Progenitor cell of endocrine pancreas (in vitro differentiated cells): ENCODE results near the gene DEXI. TPM values are rescaled to one million over a fixed set of nuclear protein-coding genes. Genes with fewer than 3 reads are reported as not detected.
A peak's percentile ranks its signal among the peaks of the same experiment; 100 is the strongest.

Experiments
- DNase-seq: peaks from one replicate; pipeline ENCODE4 v3.0.0; 2021; ENCODE audit warnings: low spot score; ENCODE audit not compliant: unreplicated experiment
- H3K27ac Mint-ChIP-seq: 2 replicates; pipeline ENCODE4 v1.8.0; 2021; ENCODE audit warnings: mild to moderate bottlenecking, moderate library complexity, mixed read lengths
- H3K27me3 Mint-ChIP-seq: 2 replicates; pipeline ENCODE4 v1.8.0; 2021; ENCODE audit warnings: mixed read lengths
- H3K36me3 Mint-ChIP-seq: 2 replicates; pipeline ENCODE4 v1.8.0; 2022; ENCODE audit warnings: mixed read lengths; ENCODE audit not compliant: insufficient read depth
- H3K4me1 Mint-ChIP-seq: 2 replicates; pipeline ENCODE4 v1.8.0; 2021; ENCODE audit warnings: low read depth, mixed read lengths
- H3K4me3 Mint-ChIP-seq: 2 replicates; pipeline ENCODE4 v1.8.0; 2021; ENCODE audit warnings: low read depth, mild to moderate bottlenecking, moderate library complexity, mixed read lengths
- H3K9me3 Mint-ChIP-seq: 2 replicates; pipeline ENCODE4 v1.8.0; 2021; ENCODE audit warnings: low read depth, mixed read lengths
- CTCF ChIP-seq: fragments of 200-600 bp; sonication (generic); IDR thresholded peaks from one replicate; pipeline ENCODE4 v1.5.0; 2021; ENCODE audit warnings: antibody characterized with exemption, mild to moderate bottlenecking; ENCODE audit not compliant: unreplicated experiment
- total RNA-seq: library from RNA; stranded (reverse); gene quantifications from 2 replicates; pipeline ENCODE4 v1.2.1, GENCODE V29; 2021

Gene DEXI
- total RNA-seq, 1 donor from 2014 or later, result 31.2 TPM

DNA sequence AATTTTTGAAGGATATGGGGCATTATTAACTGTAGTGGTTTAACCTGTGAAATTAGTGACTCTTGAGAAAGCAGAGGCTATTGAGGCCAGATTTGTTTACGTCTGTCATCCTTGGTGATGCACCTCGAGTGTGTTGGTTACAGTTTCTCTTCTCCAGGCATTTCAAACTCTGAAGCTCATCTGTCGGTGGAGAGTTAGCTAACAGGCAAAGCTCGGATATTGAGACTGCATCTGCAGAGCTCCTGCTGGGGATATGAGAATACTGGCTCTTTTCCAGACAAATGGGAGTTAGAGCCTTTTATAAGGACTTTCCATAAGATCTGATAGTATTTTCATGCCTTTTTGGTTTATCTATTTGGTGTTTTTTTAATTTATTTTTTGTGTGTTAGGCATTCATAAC, 8.8 kb upstream of the DEXI start:
- DNase-seq, result no peak
- Mint-ChIP-seq H3K4me1 (peaks cover 14% of the 10 kb centered on the region), H3K36me3 (no peaks in the 10 kb centered on the region), H3K27ac (no peak overlapping the region), H3K4me3 (no peak overlapping the region), H3K9me3 (no peaks in the 10 kb centered on the region), H3K27me3 (no peaks in the 10 kb centered on the region)
- no peak for TF ChIP-seq CTCF

- Mint-ChIP-seq H3K9me3 (no peaks in the 10 kb centered on the region), H3K4me1 (peaks cover 18% of the 10 kb centered on the region), H3K4me3 (no peak overlapping the region), H3K27me3 (no peaks in the 10 kb centered on the region), H3K27ac (no peak overlapping the region), H3K36me3 (no peaks in the 10 kb centered on the region)
- no peak for DNase-seq
- TF ChIP-seq CTCF, result no peak
These were observed 8.1 kb upstream of the DEXI start for GRCh38 chr16:10950393-10950792.

DNA sequence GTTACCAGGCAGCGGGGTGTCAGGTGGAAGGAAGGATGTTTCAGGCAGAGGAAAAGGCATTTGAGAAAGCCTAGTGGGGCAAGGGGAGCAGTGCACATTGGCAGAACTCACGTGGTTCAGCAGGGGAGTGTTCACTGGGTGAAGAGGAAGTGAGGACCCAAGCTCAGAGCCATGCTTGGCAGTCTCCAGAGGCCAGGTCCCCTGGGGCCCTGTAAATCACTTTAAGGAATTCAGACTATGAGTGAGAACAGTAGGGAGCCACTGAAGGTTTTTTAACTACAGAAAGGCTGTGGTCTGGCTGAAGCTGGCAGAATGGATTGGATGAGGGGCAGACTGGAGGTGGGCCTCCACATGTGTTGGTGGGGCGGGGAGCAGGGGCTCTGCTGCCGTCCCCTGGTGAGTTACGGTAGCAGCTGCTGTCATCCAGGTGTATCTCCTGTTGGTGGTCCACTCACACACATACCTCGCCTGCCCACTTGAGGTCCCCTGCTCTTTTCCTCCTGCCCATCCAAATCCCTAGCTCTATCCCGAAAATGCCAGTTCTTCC, 7.2 kb upstream of the DEXI start:
- no peak for DNase-seq
- no peaks in the 10 kb centered on the region for H3K27me3 Mint-ChIP-seq
- peak overlapping the region; percentile 67 for H3K27ac Mint-ChIP-seq
- H3K36me3 Mint-ChIP-seq, result no peaks in the 10 kb centered on the region
- no peak for TF ChIP-seq CTCF
- H3K4me1 Mint-ChIP-seq, result peaks cover 19% of the 10 kb centered on the region
- no peak overlapping the region for H3K4me3 Mint-ChIP-seq
- no peaks in the 10 kb centered on the region for H3K9me3 Mint-ChIP-seq

DNA sequence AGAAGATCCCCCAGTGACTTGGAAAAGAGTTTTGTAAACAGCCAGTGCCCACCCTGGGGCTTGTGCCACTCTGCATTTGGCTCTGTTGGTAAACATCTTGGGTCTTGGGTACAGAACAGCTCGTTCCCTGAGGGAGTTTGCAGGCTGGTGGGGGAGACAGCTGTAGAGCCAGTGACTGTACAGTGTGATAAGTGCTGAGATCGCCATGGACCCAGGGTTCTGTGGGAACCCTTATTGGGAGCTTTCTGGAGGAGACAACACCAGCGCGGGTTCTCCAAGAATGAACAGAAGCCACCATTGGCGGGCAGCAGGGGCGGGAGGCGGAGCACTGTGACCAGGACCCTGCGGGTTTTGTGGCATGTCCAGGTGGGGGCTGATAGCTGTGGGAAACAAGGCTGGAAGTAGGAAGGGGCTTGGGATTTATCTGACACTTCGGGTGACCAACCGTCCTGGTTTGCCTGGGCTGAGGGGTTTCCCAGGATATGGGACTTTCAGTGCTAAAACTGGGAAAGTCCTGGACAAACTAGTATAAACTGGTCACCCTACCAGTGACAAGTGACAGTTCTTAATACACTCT, 5.0 kb upstream of the DEXI start:
- no peak overlapping the region for H3K4me3 Mint-ChIP-seq
- peaks cover 19% of the 10 kb centered on the region for H3K4me1 Mint-ChIP-seq
- H3K36me3 Mint-ChIP-seq, result no peaks in the 10 kb centered on the region
- H3K9me3 Mint-ChIP-seq, result no peaks in the 10 kb centered on the region
- no peaks in the 10 kb centered on the region for H3K27me3 Mint-ChIP-seq
- no peak overlapping the region for H3K27ac Mint-ChIP-seq
- no peak for TF ChIP-seq CTCF
- DNase-seq, result no peak

DNA sequence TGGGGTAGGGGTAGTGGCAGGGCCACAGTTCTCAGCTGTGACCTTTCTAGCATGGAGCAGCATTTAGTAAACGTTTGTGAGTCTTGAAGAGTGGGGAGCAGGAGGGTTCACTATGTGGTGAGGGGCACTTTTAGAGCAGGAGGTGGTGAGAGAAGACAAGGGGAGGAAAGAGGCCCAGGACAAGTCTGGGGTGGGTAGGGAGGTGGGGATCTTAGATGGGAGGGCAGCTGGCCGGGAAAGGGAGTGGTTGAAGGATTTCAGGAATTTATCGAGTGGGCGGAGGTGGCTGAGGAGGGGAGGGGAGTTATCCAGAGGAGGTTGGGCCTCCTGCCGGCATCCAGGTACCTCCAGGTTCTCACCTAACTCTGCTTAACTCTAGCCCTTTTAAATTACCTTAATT, 4.0 kb upstream of the DEXI start:
- Mint-ChIP-seq H3K36me3 (no peaks in the 10 kb centered on the region), H3K9me3 (no peaks in the 10 kb centered on the region), H3K27me3 (no peaks in the 10 kb centered on the region), H3K4me3 (peak overlapping the region; percentile 86), H3K27ac (peak overlapping the region; percentile 67), H3K4me1 (peaks cover 18% of the 10 kb centered on the region)
- no peak for TF ChIP-seq CTCF
- no peak for DNase-seq
